HepG2 (cell line): Measurements from ENCODE around the gene SPHK1. TPM values are rescaled to one million over a fixed set of nuclear protein-coding genes. Genes with fewer than 3 reads are reported as not detected.

Source experiments
- MIER3 ChIP-seq: IDR thresholded peaks from 2 replicates; pipeline ENCODE4 v1.6.1; 2016; ENCODE audit warnings: missing compliant biosample characterization, borderline replicate concordance
- NCOR1 ChIP-seq: fragments of 200-600 bp; sonication (generic); IDR thresholded peaks from 2 replicates; pipeline ENCODE4 v1.7.0; 2017; ENCODE audit warnings: antibody characterized with exemption, low read length, borderline replicate concordance
- ZMYM4 ChIP-seq: sonication (generic); formaldehyde crosslinking; IDR thresholded peaks from 2 replicates; pipeline ENCODE4 v1.8.1; 2023; ENCODE audit warnings: mild to moderate bottlenecking, missing genetic modification reagents
- ZNF619 ChIP-seq: sonication (generic); formaldehyde crosslinking; IDR thresholded peaks from 2 replicates; pipeline ENCODE4 v1.4.0; 2020; ENCODE audit warnings: mild to moderate bottlenecking, missing genetic modification reagents
- ZNF780A ChIP-seq: sonication (generic); formaldehyde crosslinking; IDR thresholded peaks from 2 replicates; pipeline ENCODE4 v1.8.0; 2022; ENCODE audit warnings: mild to moderate bottlenecking, missing genetic modification reagents, moderate library complexity
- polyA plus RNA-seq, 8 experiments: library from polyadenylated mRNA; depleted of rRNA in 3 of 8; stranded (reverse) in 7 of 8; unstranded in 1 of 8; fragments of >200 nt; fragmentation: Illumina TruSeq in 4 of 8; extraction: Trizol in 4 of 8; gene quantifications; 2 replicates each; pipeline versions ENCODE4 v1.2.1 to v1.2.3, GENCODE V29; 2011 to 2016; ENCODE audit warnings: low read depth in 4 of 8, missing spikeins in 1 of 8, mixed read lengths in 1 of 8; ENCODE audit not compliant: insufficient read depth in 1 of 8
- total RNA-seq, 5 experiments: library from RNA; depleted of rRNA; stranded (reverse); fragments of >200 nt; fragmentation: Illumina TruSeq; extraction: Trizol; gene quantifications; 2 replicates each; pipeline ENCODE4 v1.2.3, GENCODE V29; 2016; ENCODE audit warnings: low read depth in 1 of 5
- TF ChIP-seq, protein P1 (sequence below): sonication (generic); formaldehyde crosslinking; IDR thresholded peaks from 2 replicates; pipeline ENCODE4 v1.9.0; 2021; ENCODE audit warnings: missing genetic modification reagents, mild to moderate bottlenecking, borderline replicate concordance
- TF ChIP-seq, protein P2 (sequence below): sonication (generic); formaldehyde crosslinking; IDR thresholded peaks from 2 replicates; pipeline ENCODE4 v1.8.0; 2022; ENCODE audit warnings: mild to moderate bottlenecking, missing genetic modification reagents, moderate library complexity
- TF ChIP-seq, protein P3 (sequence below): IDR thresholded peaks from 2 replicates; pipeline ENCODE4 v1.6.1; 2016; ENCODE audit warnings: mild to moderate bottlenecking, missing biosample characterization, missing genetic modification reagents
- TF ChIP-seq, protein P4 (sequence below): sonication (generic); formaldehyde crosslinking; IDR thresholded peaks from one replicate; pipeline ENCODE4 v1.5.1; 2020; ENCODE audit warnings: mild to moderate bottlenecking, missing genetic modification reagents; ENCODE audit errors: not compliant biosample characterization
- TF ChIP-seq, protein P5 (sequence below): sonication (generic); formaldehyde crosslinking; IDR thresholded peaks from 2 replicates; pipeline ENCODE4 v1.4.0; 2020; ENCODE audit warnings: missing genetic modification reagents, borderline replicate concordance

SPHK1 gene
- total and polyA plus RNA-seq, 2 of the 13 experiments (the other 11 are each of a cell fraction or from before 2014, with no cell fraction given): 129 to 160 TPM

DNA sequence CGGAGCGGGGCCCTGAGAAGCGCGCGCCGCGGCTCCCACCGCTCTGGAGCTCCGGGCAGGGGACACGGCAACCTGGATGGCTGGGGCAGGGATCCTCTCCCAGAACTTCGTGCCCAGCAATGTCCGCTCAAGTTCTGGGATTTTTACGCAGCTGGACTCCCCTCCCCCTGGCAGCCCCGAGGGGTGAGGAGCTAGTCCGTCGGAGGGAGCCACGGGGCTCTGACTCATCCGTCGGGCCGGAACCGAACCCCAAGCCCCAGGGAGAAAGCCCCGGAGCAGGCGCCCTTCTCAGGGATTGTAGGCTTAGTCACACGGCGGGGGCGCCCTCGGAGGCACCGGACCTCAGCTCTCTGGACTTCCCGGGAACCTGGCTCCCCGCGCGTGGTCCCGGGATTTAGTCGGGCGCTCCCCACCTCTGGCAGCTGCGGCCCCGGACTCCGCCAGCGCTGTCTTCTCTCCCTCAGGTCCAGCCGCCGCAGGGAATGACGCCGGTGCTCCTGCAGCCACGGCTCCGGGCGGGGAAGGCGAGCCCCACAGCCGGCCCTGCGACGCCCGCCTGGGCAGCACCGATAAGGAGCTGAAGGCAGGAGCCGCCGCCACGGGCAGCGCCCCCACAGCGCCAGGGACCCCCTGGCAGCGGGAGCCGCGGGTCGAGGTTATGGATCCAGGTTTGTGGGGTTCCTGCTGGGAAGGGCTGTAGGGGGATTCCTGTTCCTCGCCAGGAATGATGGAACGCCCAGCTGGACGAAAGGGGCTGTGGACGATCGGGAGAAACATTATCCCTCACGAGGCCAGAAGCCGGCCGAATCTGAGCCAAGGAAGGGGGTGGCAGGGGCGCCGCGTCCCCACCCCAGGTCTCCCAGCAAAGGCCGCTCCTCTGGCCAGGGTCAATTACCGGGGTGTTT is 830 bp downstream of the SPHK1 start (continued):
- TF ChIP-seq, protein P1, sequence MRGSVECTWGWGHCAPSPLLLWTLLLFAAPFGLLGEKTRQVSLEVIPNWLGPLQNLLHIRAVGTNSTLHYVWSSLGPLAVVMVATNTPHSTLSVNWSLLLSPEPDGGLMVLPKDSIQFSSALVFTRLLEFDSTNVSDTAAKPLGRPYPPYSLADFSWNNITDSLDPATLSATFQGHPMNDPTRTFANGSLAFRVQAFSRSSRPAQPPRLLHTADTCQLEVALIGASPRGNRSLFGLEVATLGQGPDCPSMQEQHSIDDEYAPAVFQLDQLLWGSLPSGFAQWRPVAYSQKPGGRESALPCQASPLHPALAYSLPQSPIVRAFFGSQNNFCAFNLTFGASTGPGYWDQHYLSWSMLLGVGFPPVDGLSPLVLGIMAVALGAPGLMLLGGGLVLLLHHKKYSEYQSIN (CRISPR knock-in tag): no peak
- TF ChIP-seq, protein P2, sequence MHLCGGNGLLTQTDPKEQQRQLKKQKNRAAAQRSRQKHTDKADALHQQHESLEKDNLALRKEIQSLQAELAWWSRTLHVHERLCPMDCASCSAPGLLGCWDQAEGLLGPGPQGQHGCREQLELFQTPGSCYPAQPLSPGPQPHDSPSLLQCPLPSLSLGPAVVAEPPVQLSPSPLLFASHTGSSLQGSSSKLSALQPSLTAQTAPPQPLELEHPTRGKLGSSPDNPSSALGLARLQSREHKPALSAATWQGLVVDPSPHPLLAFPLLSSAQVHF: 0 out of 2 replicates have a peak, but pooled peaks have one; percentile 45
- TF ChIP-seq ZNF780A (CRISPR knock-in tag) (peak; percentile 85; the same call in 1 of the 2 replicates), NCOR1 (0 out of 2 replicates have a peak, but pooled peaks have one; percentile 15), ZNF619 (CRISPR knock-in tag) (peak; percentile 42), ZMYM4 (no peak; the same call in 1 of the 2 replicates), MIER3 (no peak)
- TF ChIP-seq, protein P3, sequence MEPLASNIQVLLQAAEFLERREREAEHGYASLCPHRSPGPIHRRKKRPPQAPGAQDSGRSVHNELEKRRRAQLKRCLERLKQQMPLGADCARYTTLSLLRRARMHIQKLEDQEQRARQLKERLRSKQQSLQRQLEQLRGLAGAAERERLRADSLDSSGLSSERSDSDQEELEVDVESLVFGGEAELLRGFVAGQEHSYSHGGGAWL: 0 out of 2 replicates have a peak, but pooled peaks have one; percentile 42
- TF ChIP-seq, protein P4, sequence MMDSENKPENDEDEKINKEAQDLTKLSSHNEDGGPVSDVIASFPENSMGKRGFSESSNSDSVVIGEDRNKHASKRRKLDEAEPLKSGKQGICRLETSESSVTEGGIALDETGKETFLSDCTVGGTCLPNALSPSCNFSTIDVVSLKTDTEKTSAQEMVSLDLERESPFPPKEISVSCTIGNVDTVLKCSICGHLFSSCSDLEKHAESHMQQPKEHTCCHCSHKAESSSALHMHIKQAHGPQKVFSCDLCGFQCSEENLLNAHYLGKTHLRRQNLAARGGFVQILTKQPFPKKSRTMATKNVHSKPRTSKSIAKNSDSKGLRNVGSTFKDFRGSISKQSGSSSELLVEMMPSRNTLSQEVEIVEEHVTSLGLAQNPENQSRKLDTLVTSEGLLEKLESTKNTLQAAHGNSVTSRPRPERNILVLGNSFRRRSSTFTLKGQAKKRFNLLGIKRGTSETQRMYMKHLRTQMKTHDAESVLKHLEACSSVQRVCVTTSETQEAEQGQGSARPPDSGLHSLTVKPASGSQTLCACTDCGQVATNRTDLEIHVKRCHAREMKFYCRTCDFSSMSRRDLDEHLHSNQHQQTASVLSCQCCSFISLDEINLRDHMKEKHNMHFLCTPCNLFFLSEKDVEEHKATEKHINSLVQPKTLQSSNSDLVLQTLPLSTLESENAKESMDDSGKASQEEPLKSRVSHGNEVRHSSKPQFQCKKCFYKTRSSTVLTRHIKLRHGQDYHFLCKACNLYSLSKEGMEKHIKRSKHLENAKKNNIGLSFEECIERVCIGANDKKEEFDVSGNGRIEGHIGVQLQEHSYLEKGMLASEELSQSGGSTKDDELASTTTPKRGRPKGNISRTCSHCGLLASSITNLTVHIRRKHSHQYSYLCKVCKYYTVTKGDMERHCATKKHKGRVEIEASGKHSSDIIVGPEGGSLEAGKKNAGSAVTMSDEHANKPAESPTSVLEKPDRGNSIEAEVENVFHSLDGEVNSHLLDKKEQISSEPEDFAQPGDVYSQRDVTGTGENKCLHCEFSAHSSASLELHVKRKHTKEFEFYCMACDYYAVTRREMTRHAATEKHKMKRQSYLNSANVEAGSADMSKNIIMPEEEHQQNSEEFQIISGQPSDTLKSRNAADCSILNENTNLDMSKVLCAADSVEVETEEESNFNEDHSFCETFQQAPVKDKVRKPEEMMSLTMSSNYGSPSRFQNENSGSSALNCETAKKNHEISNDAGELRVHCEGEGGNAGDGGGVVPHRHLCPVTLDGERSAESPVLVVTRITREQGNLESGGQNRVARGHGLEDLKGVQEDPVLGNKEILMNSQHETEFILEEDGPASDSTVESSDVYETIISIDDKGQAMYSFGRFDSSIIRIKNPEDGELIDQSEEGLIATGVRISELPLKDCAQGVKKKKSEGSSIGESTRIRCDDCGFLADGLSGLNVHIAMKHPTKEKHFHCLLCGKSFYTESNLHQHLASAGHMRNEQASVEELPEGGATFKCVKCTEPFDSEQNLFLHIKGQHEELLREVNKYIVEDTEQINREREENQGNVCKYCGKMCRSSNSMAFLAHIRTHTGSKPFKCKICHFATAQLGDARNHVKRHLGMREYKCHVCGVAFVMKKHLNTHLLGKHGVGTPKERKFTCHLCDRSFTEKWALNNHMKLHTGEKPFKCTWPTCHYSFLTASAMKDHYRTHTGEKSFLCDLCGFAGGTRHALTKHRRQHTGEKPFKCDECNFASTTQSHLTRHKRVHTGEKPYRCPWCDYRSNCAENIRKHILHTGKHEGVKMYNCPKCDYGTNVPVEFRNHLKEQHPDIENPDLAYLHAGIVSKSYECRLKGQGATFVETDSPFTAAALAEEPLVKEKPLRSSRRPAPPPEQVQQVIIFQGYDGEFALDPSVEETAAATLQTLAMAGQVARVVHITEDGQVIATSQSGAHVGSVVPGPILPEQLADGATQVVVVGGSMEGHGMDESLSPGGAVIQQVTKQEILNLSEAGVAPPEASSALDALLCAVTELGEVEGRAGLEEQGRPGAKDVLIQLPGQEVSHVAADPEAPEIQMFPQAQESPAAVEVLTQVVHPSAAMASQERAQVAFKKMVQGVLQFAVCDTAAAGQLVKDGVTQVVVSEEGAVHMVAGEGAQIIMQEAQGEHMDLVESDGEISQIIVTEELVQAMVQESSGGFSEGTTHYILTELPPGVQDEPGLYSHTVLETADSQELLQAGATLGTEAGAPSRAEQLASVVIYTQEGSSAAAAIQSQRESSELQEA (CRISPR knock-in tag): no peak
- TF ChIP-seq, protein P5, sequence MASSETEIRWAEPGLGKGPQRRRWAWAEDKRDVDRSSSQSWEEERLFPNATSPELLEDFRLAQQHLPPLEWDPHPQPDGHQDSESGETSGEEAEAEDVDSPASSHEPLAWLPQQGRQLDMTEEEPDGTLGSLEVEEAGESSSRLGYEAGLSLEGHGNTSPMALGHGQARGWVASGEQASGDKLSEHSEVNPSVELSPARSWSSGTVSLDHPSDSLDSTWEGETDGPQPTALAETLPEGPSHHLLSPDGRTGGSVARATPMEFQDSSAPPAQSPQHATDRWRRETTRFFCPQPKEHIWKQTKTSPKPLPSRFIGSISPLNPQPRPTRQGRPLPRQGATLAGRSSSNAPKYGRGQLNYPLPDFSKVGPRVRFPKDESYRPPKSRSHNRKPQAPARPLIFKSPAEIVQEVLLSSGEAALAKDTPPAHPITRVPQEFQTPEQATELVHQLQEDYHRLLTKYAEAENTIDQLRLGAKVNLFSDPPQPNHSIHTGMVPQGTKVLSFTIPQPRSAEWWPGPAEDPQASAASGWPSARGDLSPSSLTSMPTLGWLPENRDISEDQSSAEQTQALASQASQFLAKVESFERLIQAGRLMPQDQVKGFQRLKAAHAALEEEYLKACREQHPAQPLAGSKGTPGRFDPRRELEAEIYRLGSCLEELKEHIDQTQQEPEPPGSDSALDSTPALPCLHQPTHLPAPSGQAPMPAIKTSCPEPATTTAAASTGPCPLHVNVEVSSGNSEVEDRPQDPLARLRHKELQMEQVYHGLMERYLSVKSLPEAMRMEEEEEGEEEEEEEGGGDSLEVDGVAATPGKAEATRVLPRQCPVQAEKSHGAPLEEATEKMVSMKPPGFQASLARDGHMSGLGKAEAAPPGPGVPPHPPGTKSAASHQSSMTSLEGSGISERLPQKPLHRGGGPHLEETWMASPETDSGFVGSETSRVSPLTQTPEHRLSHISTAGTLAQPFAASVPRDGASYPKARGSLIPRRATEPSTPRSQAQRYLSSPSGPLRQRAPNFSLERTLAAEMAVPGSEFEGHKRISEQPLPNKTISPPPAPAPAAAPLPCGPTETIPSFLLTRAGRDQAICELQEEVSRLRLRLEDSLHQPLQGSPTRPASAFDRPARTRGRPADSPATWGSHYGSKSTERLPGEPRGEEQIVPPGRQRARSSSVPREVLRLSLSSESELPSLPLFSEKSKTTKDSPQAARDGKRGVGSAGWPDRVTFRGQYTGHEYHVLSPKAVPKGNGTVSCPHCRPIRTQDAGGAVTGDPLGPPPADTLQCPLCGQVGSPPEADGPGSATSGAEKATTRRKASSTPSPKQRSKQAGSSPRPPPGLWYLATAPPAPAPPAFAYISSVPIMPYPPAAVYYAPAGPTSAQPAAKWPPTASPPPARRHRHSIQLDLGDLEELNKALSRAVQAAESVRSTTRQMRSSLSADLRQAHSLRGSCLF (CRISPR knock-in tag): no peak
